HG03469 (cell line): ENCODE results near the gene TAF9.
"Not testable (repeated sequence)": the region's sequence is repeated elsewhere in the genome, so short reads cannot be mapped to it uniquely, and the experiment has no call there.

ENCODE experiments used
- ATAC-seq: cut with Tn5 transposase; IDR thresholded peaks from one replicate; pipeline ENCODE4 v1.9.1; 2021; ENCODE audit warnings: mild to moderate bottlenecking, moderate library complexity, moderate number of reproducible peaks; ENCODE audit not compliant: unreplicated experiment

TAF9 gene

DNA sequence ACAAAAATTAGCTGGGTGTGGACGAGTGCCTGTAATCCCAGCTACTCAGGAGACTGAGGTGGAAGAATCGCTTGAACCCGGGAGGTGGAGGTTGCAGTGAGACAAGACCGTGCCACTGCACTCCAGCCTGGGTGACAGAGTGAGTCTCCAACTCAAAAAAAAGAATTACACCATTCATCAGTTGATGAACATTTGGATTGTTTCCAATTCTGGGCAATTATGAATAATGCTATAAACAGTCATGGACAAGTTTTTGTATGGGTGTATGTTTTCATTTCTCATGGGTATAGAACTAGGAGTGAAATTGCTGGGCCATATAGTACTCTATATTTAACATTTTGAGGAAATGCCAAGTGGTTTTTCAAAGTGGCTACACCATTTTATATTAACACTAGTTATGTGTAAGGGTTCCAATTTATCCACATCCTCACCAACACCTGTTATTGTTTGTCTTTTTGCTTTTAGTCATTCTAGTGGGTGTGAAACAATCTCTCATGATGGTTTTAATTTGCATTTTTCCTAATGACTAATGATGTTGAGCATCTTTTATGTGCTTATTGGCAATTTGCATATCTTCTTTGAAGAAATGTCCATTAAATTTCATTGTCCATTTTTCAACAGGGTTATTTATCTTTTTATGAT lies 27.7 kb downstream of the TAF9 start:
- no peak for ATAC-seq

DNA sequence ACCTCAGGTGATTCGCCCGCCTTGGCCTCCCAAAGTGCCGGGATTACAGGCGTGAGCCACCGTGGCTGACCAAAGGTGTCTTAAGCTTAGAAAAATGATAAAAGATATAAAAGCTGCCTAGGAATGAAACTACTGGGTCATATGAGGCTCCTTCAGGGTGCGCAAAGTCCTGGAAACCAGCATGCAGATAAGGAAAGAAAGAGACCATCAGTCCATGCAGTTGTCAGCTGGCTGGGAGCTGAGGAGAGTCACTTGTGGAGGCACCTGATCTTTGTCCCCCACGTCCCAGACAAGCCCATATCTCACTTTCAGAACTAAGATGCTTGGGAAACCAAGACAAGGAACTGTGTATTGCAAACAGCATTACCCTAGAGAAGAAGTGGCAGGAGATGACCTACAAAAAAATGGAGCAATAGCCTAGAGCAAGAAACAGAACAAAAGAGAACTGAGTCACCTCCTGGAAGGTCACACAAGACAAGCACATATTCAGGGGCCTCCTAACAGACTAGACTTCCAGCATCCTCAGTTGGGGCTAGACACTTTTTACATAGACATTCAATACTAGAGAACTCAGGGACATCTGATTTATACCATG lies 33.9 kb downstream of the TAF9 start:
- ATAC-seq, result no peak

DNA sequence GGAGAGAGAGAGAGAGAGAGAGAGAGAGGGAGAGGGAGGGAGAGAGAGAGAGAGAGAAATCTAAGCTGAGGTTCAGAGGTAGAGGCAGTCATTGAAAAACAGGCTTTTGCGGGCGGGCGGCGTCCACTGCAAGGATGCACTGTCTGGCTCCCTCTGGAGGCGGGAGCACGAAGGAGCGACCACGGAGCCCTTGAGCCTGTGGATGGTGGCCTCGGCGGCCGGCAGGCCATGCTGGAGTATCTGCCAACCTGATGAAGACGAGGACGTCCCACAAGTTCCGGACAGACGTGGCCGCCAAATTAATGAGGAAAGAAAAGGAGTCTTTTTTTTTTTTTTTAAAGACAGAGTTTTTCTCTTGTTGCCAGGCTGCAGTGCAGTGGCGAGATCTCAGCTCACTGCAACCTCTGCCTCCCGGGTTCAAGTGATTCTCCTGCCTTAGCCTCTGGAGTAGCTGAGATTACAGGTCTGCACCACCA lies 34.5 kb downstream of the TAF9 start:
- no peak for ATAC-seq

DNA sequence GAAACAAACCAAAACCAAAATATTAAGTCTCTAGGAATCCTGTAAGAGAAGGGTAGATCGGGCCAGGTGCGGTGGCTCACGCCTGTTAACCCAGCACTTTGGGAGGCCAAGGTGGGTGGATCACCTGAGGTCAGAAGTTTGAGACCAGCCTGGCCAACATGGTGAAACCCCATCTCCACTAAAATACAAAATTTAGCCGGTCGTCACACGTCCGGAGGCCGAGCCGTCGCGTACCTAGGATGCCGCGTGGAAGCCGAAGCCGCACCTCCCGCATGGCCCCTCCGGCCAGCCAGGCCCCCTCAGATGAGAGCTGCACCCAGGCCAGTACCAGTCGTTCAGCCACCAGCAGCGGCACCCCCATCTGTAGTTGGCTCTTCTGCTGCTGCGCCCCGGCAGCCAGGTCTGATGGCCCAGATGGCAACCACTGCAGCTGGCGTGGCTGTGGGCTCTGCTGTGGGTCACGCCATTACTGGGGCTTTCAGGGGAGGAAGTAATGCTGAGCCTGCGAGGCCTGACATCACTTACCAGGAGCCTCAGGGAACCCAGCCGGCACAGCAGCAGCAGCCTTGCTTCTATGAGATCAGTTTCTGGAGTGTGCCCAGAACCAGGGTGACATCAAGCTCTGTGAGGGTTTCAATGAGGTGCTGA lies 35.5 kb downstream of the TAF9 start:
- not testable (repeated sequence) for ATAC-seq

DNA sequence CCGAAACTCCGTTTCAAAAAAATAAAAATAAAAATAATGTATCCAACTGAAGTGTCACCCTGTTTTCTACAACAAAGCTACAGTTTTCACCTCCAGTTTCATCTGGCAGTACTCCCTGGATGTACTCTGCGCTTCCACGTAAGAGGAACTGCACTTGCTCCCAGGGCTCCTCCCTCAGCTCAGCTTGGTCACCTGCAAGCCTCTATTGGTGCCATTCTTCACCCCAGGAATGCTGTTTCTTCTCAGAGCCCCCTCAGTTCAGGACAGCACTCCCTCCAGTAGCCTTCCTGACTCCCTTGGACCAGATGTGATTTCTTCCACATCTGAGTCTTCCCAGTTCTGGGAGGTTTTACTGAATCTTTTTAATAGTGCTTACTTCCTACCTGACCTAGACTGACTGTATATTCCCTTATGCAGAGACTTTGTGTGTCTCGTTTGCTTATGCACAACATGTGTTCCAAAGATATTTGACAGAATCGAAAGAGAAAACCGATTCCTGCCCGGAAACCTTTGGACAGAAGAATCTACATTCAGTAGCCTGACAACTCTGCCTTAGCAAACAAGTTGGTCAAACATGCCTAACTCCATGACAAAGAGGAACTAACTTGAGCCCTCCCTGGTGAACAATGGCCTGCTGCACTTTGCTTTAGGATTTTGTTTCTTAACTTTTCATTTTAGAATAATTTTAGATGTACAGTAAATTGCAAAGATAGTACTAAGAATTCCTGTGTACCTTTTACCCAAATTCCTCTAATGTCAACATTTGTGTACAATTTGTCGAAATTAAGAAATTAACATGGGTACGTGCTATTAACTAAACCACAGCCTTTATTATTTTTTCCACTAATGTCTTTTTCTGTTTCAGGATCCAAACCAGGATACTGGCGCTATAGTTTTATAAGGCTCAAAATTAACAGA lies 37.5 kb downstream of the TAF9 start:
- ATAC-seq, result no peak

DNA sequence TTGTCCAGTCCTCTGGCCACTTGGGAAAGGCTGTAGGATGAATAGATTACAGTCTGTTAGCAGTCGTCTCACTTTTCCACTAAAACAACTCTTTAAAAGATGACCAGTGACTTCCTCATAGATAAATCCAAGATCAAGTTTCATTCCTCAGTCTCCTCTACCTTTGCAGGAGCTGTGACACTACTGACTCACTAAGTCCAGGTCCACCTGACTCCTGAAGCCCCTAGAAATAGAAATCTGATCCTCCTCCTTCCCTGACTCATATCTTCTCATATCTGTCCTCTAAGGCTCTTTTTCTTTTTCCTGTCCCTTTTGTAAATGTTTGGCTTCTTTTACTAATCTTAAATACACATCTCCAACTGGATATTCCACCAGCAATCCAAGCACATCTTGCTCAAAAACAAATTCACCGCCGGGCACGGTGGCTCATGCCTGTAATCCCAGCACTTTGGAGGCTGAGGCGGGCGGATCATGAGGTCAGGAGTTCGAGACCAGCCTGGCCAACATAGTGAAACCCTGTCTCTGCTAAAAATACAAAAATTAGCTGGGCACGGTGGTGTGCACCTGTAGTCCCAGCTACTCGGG lies 39.3 kb downstream of the TAF9 start:
- ATAC-seq, result no peak

DNA sequence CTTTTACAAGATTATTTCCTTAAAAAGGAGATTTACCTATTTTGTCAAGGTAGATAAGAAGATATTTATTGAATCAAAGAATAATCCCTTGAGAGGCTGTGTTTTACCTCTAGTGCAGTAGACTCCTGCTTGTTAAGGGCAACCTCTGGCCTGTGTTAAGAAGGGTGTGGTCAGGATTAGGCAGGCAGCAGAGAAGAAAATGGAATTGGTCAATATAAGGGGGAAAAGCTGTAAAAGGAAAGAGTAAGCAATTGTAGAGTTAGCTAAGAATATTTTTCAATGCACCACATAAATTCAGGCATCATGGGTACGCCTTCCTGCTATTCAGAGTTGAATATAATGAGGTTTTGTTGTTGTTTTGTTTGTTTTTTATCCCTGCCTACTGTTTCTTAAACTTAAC lies 43.0 kb downstream of the TAF9 start:
- no peak for ATAC-seq

DNA sequence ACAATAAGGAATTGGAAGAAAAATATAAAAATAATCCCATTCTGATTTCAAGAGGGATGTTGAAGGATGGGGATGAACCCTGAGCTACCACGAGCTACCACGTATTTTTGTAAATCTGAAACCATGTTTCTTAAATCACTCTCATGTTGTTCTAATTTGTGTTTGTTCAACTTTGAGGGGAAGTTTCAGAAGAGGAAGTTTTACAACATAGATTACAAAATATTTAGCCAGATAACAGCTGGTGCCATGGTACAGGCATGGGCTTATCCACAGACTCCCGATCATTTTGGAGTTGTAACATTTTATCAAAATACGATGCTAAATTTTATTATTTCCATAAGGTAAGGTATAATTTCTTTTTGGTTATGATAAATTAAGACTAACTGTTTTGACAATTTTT lies 51.9 kb downstream of the TAF9 start:
- no peak for ATAC-seq

DNA sequence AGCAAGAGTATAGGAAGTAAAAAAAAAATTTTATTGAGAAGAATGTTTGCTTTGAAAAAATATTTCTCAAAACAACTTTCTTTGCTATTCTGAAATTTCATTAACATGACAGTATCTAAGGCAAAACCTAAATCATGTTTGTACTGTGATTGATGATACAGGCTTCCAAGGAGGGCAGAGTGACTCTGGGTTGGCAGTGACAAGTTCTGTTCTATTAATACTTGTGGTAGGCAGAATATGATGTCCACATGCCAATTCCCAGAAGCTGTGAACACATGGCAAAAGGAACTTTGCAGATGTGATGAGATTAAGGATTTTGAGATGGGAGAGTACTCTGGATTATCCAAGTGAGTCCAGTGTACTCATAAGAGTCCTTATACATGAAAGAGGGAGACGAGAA lies 53.3 kb downstream of the TAF9 start:
- no peak for ATAC-seq
